PC-3 (cell line): Measurements from ENCODE around the gene ST3GAL5.

Source experiments
- EZH2 ChIP-seq: fragments of 300-600 bp; sonication (generic); IDR thresholded peaks from one replicate; pipeline ENCODE4 v1.6.1; 2017; ENCODE audit warnings: antibody characterized with exemption, mild to moderate bottlenecking, low read length; ENCODE audit not compliant: unreplicated experiment
- TF ChIP-seq, protein P1 (sequence below): fragments of 300-600 bp; sonication (generic); conservative IDR thresholded peaks from 2 replicates; pipeline ENCODE4 v1.5.1; 2017; ENCODE audit warnings: antibody characterized with exemption, low read depth, mild to moderate bottlenecking, low read length

- TF ChIP-seq EZH2: no peak
- TF ChIP-seq, protein P1, sequence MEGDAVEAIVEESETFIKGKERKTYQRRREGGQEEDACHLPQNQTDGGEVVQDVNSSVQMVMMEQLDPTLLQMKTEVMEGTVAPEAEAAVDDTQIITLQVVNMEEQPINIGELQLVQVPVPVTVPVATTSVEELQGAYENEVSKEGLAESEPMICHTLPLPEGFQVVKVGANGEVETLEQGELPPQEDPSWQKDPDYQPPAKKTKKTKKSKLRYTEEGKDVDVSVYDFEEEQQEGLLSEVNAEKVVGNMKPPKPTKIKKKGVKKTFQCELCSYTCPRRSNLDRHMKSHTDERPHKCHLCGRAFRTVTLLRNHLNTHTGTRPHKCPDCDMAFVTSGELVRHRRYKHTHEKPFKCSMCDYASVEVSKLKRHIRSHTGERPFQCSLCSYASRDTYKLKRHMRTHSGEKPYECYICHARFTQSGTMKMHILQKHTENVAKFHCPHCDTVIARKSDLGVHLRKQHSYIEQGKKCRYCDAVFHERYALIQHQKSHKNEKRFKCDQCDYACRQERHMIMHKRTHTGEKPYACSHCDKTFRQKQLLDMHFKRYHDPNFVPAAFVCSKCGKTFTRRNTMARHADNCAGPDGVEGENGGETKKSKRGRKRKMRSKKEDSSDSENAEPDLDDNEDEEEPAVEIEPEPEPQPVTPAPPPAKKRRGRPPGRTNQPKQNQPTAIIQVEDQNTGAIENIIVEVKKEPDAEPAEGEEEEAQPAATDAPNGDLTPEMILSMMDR: no peak
Measured at GRCh38 chr2:85937069-85937439, 48.3 kb upstream of the ST3GAL5 start.
